ENCODE data around the gene TUBB6. TPM values are rescaled to one million over a fixed set of nuclear protein-coding genes. Genes with fewer than 3 reads are reported as not detected.

The TUBB6 gene
- total and polyA plus RNA-seq, 2 of the 8 experiments (the other 6 are each of a cell fraction or from before 2014, with no cell fraction given), result 126 to 223 TPM

- Histone ChIP-seq H4K20me1 (replicated peaks in 1 of 2; ENCODE audit: control insufficient read depth in 1 of 2, insufficient read depth in 2 of 2, low read length in 2 of 2) (no peaks in the 10 kb centered on the region), H3K79me2 (ENCODE audit: control insufficient read depth in 1 of 2, insufficient read depth in 2 of 2, low read length in 2 of 2) (peaks cover 0 to 6% of the 10 kb centered on the region in 2 experiments; a peak in 3 of 4 replicates), H2BK12ac (ENCODE audit: low read depth, low read length) (no peak overlapping the region), H3K18ac (ENCODE audit: extremely low read depth, low read length) (no peak overlapping the region), H3K9me3 (ENCODE audit: insufficient read depth in 2 of 2, low read depth in 1 of 2, low read length in 1 of 2) (no peaks in the 10 kb centered on the region), H3K56ac (replicated peaks; ENCODE audit: insufficient read length, low read depth, low read length) (no peak overlapping the region), H2AK5ac (ENCODE audit: low read depth, low read length) (no peak overlapping the region), H3K36me3 (ENCODE audit: control insufficient read depth in 2 of 4, insufficient read depth in 4 of 4, low read length in 3 of 4) (peaks cover 0 to 33% (median 6%) of the 10 kb centered on the region in 4 experiments; a peak in 4 of 8 replicates), H4K5ac (ENCODE audit: insufficient read length, low read depth, low read length) (no peak overlapping the region), H3K14ac (ENCODE audit: insufficient read length) (no peak overlapping the region), H2BK5ac (ENCODE audit: low read depth, low read length) (no peak overlapping the region), H2BK20ac (ENCODE audit: low read length) (no peak overlapping the region), H3K23me2 (ENCODE audit: low read depth, low read length) (peaks cover 11% of the 10 kb centered on the region), H3K4ac (replicated peaks; ENCODE audit: insufficient read length, low read depth, low read length) (no peak overlapping the region), H4K91ac (replicated peaks; ENCODE audit: insufficient read length, low read length) (no peak overlapping the region), H2AFZ (ENCODE audit: low read length) (no peak overlapping the region), H2BK120ac (replicated peaks; ENCODE audit: low read depth, low read length) (no peak overlapping the region), H4K8ac (ENCODE audit: extremely low read depth, insufficient read depth, low read length) (no peak overlapping the region), H2BK15ac (ENCODE audit: low read length) (no peak overlapping the region), H3K4me1 (replicated peaks in 1 of 4; ENCODE audit: control insufficient read depth in 3 of 4, insufficient read depth in 4 of 4, low read length in 3 of 4) (peaks cover 0 to 16% (median 12%) of the 10 kb centered on the region in 4 experiments; a peak in 6 of 7 replicates), H3K79me1 (ENCODE audit: low read depth, low read length) (no peaks in the 10 kb centered on the region), H3K27me3 (replicated peaks in 1 of 4; ENCODE audit: control insufficient read depth in 3 of 4, extremely low read depth in 1 of 4, insufficient read depth in 3 of 4, low read length in 3 of 4) (peaks cover 0 to 22% (median 16%) of the 10 kb centered on the region in 4 experiments; a peak in 5 of 7 replicates), H3K4me2 (ENCODE audit: insufficient read depth in 1 of 2, low read depth in 2 of 2, low read length in 2 of 2) (no peak overlapping the region), H3K9ac (replicated peaks in 1 of 4; ENCODE audit: extremely low read depth in 1 of 4, low read depth in 3 of 4, low read length in 3 of 4) (no peak overlapping the region), H3K27ac (ENCODE audit: low read depth, low read length) (no peak overlapping the region), H3K4me3 (ENCODE audit: extremely low read depth in 1 of 4, insufficient read depth in 2 of 4, low read depth in 3 of 4, low read length in 4 of 4) (no peak overlapping the region), H3K23ac (ENCODE audit: insufficient read length) (no peak overlapping the region)
- DNase-seq (ENCODE audit: low read depth in 1 of 2, low spot score in 2 of 2) (no peak), FAIRE-seq (no peak)
- 92% methylated on average over 6 of the region's 6 CpGs; no CpG with 5 or more reads in 1 of the 2 experiments for WGBS, 2 experiments (ENCODE audit: extremely low coverage in 1 of 2, insufficient coverage in 1 of 2, insufficient read length in 1 of 2, insufficient replicate concordance in 2 of 2, low coverage in 1 of 2, low lambda C conversion rate in 2 of 2, missing lambda C conversion rate in 1 of 2)
- TF ChIP-seq USF2 (IDR thresholded peaks at IDR 0.05; ENCODE audit: low read length) (no peak), GABPA (IDR thresholded peaks at IDR 0.05; ENCODE audit: borderline replicate concordance, insufficient read depth, low read length) (no peak)
- TF ChIP-seq, protein P1, sequence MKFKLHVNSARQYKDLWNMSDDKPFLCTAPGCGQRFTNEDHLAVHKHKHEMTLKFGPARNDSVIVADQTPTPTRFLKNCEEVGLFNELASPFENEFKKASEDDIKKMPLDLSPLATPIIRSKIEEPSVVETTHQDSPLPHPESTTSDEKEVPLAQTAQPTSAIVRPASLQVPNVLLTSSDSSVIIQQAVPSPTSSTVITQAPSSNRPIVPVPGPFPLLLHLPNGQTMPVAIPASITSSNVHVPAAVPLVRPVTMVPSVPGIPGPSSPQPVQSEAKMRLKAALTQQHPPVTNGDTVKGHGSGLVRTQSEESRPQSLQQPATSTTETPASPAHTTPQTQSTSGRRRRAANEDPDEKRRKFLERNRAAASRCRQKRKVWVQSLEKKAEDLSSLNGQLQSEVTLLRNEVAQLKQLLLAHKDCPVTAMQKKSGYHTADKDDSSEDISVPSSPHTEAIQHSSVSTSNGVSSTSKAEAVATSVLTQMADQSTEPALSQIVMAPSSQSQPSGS (IDR thresholded peaks at IDR 0.05; ENCODE audit: low read length), result no peak
- CTCF ChIA-PET (ENCODE audit: partially characterized antibody), result interaction anchor here (0.7 to 11.7 kb wide), 5 partner anchors 11 to 32 kb away, joined by 3 to 96 read pairs (median 5); no protein-coding TSS in a partner anchor
- POLR2A ChIA-PET (ENCODE audit: partially characterized antibody), result interaction anchor here (0.7 to 6.1 kb wide), 5 partner anchors 14 to 459 kb away, joined by 3 to 49 read pairs (median 4); partner anchors contain the start of gene AFG3L2
These were observed 2.7 kb downstream of the TUBB6 start for GRCh38 chr18:12310762-12311161.

Measured in H1 (cell line).